ENCODE results near the gene SCARB2.

The SCARB2 gene

DNA sequence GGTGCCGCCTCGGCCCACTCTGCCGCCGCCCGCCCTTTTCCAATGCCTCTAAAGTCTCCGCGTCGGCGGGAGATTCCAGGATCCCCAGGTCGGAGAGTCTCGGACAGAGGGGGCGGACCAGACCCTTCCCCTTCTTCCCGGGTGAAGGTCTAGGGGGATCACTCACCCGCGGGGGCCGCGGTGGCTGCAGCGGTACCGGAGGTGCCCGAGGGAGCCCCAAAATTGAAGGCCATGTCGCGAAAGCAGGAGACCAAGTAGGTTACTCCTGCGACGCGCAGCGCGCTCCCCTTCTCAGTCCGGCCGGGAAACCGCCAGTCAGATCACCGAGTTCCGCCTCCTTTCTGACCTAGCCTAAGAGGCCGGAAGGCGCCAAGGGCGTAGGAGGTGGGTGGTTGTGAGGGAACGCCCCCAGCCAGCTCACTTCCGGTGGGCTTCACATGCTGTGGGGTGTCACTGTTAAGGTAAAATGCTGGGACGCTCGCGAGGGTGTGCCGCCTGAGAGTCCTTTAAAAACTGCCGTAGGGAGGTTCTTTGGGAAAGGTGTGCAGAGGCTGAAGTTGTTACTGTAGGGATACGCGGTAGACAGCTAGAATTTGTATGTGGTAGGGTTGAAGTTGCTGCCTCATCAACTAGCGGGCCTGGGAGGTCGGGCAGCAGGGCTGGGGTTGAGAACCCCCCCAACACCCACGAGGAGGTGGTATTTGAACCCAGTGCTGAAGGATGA, 65.3 kb downstream of the SCARB2 start, which contains the start of gene NUP54:
TSS of gene NUP54 (minus strand) at position 256 of the 724 bp plus-strand sequence. CDS start at position 233, 23 bp downstream.
- peak; percentile 93 for DNase-seq (ENCODE audit: low read depth)

DNA sequence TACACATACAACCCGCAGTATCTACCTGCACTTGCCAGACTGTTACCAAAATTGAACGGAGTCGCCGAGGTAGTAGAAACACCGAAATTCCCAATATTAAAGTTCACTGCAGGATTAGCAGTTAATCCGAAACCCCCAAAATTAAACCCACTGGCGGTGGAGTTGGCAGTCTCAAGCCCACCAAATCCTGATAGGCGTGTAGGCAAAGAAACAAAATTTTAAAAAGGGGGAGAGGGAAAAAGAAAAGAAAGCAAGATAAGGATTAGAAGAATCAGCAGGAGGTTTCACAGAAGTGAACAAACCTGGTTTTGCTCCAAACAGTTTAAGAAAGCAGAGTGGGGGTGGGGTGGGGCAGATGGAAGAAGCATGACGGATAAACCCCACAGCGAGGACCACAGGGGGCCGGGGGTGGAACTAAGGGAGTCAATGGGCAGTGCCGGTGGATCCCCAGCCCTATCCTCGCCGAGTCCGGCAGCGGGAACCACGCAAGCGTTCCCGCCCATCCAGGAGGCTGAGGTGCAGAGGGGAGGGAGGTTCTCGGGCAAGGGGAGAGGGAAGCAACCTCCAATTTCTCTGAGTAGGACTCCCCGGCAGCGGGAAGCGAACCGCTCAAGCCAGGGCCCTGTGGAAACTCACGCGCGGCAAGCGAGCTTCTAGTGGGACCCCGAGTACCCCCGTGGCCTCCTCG, 66.0 kb downstream of the SCARB2 start:
- peak; percentile 85 for DNase-seq (ENCODE audit: low read depth)

DNA sequence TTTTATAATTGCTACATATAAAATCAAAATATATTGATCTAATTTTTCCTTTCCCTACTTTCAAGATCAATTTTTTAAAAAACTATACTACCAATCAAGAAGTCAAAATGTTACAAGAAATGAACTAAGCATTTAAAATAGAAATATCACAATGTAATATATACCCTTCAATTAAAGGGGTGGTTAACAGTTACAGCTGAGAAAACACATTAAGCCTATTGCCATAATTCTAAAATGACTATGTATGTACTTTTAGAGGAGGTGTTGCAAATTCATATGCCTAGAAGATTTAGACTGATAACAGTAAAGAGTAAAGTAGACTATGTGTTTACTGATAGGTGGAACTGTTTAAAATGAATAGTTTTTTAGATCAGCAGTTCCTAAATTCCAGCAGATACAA, 69.1 kb downstream of the SCARB2 start:
- no peak for DNase-seq (ENCODE audit: low read depth)

DNA sequence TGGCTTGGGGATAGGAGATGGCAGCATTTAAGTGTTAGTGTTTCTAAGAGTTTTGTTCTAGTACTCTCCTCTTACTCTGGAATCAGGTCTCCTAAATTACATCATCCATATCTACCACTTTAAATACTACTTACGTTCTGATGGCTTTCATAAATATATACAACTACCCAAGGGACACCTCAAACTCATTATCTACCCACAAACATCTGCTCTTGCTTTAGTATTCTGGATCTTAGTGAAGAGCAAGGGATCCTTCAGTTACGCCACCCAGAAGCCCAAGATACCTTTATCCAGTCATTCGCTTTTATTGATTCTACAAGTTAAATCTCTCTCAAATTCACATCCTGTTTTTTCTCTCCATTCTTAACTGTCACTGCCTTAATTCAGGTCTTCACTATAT, 72.4 kb downstream of the SCARB2 start:
- no peak for DNase-seq (ENCODE audit: low read depth)

DNA sequence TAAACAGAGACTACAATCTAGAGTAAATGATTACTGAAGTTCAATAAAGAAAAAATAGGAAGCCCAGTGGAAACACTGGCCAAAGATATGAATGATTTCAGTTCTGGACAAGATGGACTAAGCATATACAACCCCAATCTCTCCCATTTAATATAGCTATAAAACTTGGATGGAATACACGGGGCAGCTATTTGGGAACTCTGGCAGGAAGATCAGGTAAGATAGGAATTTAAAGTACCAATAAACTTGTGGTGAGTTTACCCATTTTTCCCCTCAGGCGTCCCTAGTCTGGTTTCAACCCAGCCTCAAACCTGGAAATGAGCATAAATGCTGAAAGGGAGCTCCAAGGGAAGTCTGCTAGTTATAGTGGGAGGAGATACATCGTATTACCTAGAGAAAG, 85.9 kb downstream of the SCARB2 start:
- DNase-seq (ENCODE audit: low read depth): no peak

DNA sequence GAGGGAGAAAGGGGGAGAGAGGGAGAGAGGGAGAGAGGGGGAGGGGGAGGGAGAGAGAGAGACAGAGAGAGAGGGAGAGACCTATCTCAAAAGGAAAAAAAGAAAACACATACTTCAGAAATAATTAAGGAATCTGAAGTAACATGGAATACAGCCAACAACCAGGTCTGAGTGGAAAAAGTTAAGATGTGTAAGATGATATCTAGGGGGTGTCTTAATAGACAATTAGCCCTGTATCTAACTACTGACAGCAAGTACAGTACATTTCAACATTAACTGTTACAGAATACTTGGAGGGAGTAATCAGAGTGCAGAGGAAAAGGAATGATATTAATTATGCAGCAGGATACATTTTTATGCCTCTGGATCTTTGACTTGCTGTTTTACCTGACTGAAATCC, 87.8 kb downstream of the SCARB2 start:
- DNase-seq (ENCODE audit: low read depth): peak; percentile 52

DNA sequence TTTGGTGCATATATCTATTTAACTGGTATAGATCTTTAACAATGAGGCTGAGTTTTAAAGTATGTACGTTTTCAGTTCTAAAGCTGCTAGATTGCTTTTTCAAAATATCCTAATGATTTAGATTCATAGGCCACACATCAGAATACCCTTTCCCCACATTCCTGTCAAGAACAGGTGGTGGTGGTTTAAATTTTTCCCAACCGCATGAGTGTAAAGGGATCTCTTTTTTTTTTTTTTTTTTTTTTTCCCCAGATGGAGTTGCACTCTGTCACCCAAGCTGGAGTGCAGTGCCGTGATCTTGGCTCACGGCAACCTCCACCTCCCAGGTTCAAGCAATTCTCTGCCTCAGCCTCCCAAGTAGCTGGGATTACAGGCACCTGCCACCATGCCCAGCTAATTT, 93.4 kb downstream of the SCARB2 start:
- no peak for DNase-seq (ENCODE audit: low read depth)

DNA sequence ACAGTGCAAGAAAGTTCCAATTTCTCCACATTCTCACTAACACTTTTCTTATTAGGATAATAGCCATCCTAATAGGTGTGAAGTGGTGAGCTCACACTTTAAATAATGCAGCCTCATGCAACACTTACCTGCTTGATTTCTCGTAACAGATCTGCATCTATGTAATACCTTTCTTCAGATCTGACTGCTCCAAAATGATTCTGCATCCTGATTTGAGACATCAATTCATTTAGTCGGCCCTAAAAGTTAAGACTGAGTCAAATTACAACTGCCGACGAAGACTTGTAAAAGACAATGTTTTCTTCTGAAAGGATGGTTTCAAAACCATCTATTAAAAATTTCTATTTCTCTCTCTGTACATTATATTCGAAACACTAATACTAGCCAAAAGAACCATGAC, 96.1 kb downstream of the SCARB2 start:
- no peak for DNase-seq (ENCODE audit: low read depth)

DNA sequence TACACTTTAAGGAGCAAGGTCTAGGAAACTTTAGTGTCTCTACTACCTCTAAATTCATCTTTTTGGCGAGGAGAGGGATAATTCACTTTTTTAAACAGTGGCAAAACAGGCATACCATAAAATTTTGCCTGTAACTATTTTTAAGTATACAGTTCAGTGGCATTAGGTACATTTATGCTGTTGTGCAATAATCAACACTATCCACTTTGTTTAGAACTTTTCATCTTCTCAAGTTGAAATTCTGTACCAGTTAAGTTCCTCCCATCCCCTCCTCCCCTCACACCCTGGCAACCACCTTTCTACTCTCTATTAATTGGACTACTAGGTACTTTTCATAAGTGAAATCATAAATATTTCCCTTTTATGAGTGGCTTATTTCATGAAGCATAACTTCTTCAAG, 96.8 kb downstream of the SCARB2 start:
- DNase-seq (ENCODE audit: low read depth): no peak
